GM19035 (cell line): ENCODE measurements around the gene ZDHHC11.
"Not testable (repeated sequence)": the region's sequence is repeated elsewhere in the genome, so short reads cannot be mapped to it uniquely, and the experiment has no call there.

Experiments
- ATAC-seq: cut with Tn5 transposase; IDR thresholded peaks from one replicate; pipeline ENCODE4 v1.9.1; 2021; ENCODE audit not compliant: unreplicated experiment

ZDHHC11 gene

DNA sequence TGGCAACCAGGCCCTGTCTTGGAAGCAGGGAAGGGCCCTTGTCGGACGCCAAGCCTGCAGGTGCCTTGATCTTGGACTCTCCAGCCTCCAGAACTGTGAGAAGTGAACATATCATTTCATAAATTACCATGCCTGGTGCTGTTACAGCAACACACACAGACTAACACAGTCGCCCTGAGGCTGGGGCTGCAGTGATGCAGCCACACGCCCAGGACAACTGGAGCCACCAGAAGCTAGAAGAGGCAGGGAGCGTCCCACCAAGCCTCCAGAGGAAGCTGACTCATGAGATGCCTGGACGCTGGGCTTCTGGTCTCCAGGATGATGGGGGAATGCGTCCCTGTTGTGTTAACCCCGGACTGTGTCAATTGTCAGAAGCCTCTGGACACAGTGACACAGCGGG is 71.8 kb downstream of the ZDHHC11 start:
- not testable (repeated sequence) for ATAC-seq

DNA sequence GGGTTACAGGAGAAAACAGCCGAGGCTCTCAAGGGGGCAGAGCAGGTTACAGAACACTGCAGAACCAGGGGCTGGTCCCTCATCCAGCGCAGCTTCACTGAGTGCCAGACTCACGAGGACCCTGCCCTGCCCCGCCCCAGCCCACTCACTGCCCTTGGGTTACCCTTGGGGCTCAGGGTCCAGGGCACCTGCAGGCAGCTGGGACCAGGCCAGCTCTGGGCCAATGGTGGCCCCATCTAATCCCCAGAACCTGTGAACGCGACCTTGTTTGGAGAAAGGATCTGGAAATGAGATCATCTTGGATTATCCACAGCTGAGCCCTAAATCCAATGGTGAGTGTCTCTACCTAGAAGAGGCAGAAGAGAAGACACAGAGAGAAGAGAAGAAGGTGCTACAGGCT is 72.4 kb downstream of the ZDHHC11 start:
- not testable (repeated sequence) for ATAC-seq

DNA sequence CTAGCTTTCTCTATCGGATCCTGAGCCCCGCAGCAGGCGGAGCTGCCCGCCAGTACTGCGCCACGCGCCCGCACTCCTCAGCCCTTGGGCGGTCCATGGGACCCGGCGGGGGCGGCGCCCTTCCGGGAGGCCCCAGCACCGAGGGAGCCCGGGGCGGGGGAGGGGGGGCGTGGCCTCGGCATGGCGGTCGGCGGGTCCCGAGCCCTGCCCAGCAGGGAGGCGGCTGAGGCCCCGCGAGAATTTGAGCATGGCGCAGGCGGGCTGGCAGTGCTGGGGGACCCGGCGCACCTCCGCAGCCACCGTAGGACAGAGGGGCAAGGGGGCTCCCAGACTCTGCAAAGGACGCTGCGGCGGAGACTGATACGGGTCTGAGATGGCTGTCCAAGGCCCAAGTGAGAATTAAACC is 73.0 kb downstream of the ZDHHC11 start:
- no peak for ATAC-seq

DNA sequence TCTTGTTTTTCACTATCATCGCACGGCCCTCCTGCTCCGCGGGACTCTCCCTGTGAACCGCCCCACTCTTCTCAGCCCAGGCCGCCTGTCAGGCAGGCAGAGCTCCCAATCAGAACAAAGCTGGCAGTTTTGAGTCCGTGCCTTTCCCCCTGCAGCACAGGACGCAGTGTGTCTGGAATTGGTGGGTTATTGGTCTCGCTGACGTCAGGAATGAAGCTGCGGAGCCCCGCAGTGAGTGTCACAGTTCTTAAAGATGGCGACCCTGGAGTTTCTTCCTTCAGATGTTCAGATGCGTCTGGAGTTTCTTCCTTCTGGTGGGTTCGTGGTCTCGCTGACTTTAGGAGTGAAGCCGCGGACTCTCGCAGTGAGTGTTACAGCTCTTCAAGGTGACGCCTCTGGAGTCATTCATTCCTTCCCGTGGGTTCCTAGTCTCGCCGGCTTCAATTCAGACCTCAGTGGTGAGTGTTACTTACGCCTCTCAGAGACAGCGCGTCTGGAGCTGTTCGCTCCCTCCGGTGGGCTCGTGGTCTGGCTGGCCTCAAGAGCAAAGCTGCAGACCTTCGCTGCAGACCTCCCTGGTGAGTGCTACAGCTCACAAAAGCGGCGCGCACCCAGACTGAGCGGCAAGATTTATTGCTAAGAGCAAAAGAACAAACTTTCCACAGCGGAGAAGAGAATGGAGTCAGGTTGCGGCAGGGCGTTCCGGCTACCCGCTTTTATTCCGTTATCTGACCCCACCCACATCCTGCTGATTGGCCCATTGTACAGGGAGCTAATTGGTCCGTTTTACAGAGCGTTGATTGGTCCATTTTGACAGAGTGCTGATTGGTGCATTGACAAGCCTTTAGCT is 73.7 kb downstream of the ZDHHC11 start:
- ATAC-seq: no peak

DNA sequence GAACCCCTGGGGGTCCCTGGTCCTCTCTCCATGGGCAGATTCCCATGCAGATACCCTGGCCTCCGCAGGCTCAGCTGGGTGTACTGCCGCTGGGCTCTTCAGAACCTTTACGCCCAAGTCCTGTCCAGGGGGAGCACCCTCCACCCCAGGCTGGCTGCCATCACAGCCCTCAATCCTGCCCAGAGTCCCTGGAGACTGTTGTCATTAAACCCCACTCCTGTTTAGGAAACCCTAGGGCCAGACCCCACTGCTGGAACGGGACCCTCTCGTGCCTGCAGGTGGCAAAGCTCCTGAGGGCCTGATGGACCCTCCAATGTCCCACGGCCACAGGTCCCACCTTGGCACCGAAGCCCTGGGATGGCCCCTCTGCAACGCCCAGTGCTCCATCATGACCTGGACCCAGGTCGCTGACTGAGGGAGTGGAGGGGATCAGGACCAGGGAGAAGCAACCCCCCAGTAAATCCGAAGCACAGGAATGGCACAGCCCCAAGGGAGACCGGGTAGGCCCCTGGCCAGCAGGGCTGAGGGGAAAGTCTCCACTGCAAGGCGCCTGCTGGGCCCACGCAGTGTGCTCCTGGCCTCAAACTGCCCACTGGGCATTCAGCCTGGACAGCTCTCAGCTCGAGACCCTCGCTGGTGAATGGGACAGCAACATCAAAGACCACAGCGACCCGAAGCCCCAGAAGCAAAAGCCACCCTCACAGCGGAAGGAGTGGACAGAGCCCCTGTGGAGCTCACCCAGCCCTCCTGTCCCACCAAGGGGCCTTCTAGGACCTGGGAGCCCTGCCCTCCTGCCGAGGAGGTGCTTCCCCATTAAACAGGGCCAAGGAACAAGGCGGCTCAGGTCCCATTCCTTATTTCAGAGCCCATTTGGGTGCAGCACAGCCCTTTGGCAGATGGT is 74.6 kb downstream of the ZDHHC11 start:
- ATAC-seq: no peak

DNA sequence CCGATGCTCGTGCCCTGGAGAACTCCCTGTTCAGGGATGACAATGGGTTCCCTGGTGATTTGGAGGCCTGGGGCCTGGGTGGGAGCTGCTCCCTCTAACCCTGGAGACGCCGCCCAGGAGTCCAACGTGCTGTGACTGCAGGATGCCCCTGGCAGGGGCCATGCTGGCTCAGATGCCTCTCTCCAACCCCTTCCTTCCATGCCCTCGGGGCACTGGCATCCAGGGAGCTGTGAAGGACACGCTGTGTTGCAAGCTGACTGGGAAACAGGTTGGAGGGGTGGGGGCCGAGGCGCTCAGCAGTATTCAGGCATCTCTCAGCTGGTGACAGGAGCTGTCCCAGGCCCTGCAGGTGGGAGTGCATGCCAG is 75.2 kb downstream of the ZDHHC11 start:
- not testable (repeated sequence) for ATAC-seq

DNA sequence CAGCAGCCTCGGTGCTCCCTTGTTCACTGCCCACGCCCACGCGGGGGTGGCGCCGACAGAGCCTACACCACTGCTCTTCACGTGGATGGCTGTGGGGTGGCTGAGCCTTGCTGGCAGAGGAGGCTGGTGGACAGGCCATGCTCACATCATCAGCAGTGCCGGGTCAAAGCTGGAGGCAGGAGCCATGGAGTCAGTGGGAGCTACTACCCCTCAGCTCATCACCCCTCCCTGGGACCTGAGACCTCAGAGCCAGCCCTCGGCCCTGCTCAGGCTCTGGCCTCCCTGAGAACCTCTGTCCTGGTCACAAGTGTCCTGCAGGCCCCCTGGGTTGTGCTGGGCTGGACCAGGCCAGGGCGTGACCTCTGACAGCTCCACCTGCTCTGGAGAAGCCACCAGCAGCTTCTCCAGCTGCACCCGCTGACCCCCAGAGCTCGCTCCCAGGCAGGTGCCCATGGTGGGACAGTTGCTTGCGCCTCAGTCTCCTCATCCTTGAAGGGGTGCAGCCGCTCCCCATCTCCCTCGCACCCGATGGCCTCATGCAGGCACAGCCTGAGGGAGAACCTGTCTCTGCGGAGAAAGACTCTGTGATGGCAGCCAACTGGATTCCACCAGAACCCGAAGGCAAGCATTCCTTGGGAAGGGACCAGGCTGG is 75.8 kb downstream of the ZDHHC11 start:
- not testable (repeated sequence) for ATAC-seq

DNA sequence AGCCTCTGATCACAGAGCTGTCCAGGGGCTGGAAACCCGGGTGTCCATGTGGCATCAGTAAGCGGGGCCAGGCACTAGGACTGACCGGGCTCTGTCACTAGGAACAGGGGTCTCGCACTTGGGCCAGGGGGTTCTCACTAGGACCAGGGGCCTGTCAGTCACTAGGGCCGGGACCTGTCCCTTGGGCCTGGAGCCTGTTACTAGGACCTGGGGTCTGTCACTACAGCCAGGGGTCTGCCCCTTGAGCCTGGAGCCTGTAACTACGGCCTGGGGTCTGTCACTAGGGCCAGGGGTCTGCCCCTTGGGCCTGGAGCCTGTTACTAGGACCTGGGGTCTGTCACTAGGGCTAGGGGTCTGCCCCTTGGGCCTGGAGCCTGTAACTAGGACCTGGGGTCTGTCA is 76.5 kb downstream of the ZDHHC11 start:
- not testable (repeated sequence) for ATAC-seq

DNA sequence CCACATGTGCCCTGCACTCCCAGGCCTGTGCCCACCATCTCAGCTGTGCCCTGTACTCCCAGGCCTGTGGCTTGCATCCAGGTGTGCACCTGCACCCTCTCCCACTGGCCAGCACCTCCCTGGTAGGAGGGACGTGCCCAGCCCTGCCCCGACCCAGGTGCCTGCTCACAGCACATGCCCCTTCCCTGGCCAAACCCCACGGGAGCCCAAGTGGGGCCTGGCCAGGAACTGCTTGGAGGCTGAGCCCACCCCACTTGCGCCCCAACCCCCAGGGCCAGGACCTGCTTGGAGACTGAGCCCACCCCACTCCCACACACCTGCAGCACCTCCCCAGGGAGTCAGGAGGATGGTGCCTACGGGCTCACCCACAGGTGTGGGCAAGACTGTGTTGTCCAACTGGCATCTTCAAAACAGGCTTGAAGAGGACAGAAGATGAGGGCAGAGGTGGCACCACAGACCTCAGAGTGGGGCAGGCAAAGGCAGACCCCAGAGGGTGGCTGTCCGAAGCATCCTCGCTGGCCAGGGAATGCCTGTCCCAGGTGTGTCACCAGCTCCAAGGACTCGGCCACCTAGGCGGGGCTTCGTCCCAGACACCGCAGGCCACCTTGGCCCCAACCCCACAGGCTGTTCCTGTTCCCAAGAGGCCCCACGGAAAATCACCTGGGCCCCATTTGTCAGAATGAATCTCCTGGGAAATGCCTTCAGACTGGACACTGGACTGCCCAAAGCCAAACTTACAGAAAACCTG is 77.1 kb downstream of the ZDHHC11 start:
- no peak for ATAC-seq

DNA sequence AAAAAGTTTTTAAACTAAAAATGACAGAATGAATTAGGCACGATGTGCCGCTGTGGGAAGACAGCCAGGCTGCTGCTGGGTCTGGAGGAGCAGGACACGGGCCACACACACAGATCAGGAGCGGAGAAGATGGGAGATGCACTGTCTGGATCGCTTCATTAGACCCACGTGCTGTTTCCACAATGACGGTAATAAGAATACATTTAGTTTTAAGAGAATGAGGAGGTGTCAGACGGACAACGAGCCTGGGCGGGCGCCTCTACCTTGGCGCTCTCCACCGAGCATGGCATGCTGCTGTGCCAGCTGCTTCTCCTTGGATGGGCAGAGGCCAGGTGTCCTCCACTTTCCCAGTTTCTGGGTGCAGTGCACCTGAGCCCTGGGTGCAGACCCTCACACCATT is 77.9 kb downstream of the ZDHHC11 start:
- not testable (repeated sequence) for ATAC-seq

DNA sequence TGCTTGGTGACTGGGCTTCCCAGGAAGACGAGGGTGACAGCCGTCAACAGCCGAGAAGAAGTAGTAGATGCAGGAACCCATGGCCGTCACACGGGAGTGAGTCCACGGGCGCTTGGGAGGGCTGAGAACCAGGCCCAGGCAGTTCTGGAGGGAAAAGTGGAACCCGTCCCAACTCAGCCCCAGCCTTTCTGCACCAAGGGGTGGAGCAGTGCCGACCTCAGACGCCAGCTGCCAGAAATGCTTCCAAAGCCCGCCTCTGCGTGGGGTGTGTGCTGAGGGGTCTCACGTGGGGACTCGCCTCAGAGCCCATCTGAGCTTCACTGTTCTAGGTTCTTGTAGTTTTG is 78.3 kb downstream of the ZDHHC11 start:
- not testable (repeated sequence) for ATAC-seq

DNA sequence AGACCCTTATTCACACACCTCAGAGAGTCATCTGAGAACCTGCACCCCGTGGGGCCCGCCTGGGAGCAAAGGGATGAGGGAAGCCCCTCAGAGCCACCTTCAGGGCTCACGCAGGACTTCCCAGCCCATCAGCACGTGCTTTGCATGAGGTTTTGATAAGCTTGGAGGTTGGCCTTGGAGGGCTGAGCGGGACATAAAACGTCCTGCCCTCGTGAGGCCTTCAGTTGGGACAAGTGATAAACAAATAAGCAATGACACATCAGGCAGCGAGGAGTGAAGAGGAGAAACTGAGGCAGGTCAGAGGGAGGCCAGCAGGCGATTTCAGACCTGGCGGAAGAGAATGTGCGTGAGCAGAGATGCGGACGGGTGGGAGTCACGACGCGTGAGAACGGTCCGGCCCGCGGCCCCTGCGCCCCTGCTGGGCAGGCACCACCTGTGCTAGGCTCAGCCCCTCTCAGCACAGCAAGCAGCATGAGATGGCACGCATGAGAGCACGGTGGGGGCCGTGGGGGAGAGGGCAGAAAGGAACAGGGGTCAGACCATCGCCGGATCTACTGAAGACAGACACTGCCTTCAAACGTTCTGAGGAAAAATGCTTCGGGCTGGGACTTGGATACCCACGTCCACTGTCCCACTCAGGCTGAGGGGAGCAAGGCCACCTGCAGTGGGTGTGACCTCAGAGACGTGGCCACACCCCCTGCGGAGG is 78.8 kb downstream of the ZDHHC11 start:
- ATAC-seq: not testable (repeated sequence)

DNA sequence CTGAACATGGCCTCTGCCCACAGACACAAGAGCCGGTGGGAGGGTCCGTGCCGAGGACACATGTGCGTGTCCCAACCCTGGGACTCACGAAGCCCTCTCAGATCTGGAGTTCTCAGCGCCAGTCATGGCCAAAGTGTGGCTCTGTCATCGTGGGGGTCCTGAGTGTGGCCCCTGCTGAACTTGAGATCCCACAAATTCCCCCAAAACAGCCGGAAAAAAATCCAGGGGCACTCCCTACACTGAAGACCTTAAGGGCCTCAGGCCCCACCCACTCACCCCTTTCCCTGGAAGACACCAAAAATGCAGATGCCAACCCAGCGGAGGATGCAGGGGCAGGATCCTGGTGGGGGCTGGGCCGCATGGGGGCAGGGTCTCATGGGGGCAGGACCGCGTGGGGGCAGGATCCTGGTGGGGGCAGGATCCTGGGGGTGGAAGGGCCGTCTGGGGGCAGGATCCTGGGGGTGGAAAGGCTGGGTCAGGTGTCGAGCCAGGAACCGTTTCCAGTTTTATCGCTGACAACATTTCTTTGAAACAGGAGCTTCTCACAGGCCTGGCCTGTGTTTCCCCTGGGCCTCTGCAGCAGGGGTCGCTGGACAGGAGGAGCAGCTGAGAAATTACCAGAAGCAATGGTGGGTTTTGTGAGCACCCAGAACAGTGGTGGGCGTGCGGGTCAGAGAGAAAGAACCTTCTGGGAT is 79.6 kb downstream of the ZDHHC11 start:
- not testable (repeated sequence) for ATAC-seq

DNA sequence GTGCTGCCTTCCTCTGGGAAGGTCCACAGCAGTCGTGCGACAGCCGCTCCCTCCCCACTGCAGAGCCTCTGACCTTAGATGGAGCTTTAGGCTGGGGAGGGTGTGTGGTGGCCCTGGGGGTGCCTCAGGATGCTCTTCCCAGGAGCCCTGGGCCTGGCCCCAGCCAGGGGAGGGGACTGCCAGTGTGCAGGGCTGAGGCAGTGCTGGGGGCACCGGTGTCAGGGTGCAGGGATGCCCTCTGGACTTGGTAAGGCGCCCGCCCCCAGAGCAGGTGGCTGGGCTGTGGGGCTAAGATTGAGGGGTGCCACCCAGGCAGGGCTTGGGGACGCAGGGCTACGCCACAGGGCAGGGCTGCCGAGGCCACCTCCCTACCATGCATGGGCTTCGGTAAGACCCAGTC is 80.2 kb downstream of the ZDHHC11 start:
- ATAC-seq: not testable (repeated sequence)

DNA sequence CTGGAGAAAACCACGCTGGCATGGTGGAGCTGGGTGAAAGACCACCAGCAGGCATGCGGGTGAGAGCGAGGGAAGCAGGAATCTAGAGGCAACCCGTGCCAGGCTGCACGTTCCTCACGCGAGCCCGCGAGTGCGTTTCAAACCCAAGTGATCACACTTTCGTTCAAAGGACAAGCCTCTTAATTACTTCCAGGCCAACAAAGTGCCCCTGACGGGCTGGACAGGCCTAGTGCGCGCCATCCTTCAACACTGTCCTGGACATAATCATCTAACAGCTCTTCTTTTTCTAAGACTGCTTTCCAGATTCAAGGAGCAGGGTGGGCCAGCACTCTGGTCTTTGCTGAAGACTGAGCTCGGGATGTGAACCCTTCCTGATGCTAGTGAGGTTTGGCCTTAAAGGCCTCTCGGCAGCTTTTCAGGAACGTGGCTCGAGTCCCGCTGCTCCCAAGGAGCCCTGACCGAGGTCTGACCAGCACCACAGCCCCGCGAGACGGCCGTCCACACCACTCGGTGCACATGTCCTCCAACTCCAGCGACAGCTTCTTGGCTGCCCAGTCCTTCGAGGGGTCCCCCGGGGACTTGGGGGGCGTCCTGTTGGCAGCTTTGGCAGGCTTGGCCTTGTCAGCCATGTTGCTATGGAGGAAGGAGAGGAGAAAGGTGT is 81.2 kb downstream of the ZDHHC11 start:
- ATAC-seq: not testable (repeated sequence)

DNA sequence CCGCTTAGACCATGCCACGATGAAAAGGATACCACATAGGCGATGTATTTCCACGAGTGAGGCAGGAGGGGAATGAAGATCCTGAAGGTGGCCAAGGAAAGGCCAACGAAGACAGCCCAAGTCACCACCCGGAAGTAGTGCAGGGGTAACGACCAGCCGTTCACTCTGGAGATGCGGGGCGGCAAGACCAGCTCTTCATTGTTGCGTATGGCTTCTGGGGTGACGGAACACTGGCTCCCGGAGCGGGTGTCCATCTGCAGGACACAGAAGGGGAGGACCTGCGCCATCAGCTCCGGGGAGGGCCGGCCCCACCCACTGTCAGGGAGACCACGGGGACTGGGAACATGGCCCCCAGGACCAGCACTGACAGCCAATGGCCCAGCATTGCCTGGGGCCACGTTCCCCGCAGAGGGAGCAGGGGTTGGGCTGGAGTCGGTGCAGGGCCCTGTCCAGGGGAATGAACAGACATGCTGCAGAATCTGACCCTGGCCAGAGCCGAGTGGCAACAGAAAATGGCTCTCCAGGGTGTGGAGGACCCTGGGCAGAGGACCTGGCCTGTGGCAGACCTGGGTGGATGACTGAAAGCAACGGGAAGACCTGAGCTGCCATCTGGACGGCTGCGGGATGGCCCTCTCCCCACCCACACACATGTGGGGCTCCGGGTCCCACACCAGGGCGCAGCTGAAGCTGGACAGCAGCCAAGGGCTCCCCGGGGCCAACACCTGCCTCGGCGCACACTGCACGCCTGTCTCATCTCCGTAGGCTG is 83.9 kb downstream of the ZDHHC11 start:
- ATAC-seq: no peak

DNA sequence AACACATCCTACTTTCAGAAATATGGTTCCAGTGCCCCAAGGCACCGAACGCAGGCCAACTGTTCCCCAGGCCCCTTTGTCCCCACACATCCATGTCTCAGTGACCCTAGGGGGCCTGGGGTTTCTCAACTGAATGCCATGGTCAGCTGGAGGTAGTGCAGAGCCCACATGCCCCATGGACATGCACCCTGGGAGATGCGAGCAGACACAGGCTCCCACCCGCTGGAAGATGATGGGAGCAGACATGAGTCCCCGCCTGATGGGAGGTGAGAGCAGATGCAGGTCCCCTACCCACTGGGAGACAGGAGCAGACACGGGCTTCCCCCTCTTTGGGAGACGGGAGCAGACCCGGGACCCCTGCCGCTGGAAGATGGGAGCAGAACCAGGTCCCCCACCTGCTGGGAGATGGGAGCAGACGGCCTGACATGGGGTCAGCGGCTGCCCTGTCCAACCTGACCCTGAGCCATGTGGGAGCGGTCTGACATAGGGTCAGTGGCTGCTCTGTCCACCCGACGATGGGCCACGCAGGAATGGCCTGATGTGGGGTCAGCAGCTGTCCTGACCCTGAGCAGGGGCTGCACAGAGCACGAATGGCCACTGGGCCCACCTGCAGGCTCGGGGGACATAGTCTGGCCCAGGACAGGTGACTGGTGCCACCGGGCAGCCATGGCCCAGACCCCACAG is 84.7 kb downstream of the ZDHHC11 start:
- ATAC-seq: no peak
